DMS53 (cell line): Measurements from ENCODE around the gene PRDM5.
"Not testable (repeated sequence)": the region's sequence is repeated elsewhere in the genome, so short reads cannot be mapped to it uniquely, and the experiment has no call there.

Experiments used
- DNase-seq: peaks from one replicate; lab custom pipeline; 2025; lab: John Stamatoyannopoulos, UW

PRDM5 gene

DNA sequence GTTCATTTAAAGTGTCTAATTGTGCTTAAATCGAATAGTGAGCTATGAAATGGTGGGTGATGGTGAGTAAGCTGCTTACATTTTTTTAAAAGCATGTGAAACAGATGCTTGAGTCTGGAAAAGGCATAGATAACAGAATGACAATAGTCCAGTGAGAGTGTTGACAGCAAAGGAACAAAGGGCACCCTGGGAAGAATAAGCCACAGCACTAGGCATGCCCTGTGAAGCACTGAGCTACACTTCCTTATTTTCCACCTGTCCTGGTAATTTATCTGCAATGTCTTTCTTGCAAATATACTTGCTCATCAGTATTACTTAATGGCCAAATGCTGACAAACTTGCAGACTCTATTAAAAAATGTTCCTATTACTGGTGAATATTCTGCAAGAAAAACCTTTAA, 168.7 kb downstream of the PRDM5 start:
- peak; percentile 59 for DNase-seq

DNA sequence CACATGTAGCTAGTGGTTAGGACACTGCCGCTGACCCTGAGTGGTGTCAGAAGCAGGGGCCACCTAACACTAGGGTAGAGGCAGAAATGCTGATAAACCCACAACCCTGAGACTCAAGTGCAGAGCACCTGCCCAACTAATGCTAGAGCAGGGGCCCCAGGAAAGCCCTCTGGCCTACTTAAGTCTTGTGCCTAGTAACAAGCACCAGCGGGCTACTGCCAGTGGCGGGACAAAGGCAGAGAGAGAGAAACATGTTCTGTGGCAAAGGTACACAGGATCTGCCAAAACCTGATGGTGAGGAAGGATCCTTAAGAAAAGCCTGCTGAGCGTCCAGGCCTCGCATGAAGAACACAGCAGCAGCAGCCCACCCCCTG, 172.4 kb downstream of the PRDM5 start:
- peak; percentile 45 for DNase-seq

DNA sequence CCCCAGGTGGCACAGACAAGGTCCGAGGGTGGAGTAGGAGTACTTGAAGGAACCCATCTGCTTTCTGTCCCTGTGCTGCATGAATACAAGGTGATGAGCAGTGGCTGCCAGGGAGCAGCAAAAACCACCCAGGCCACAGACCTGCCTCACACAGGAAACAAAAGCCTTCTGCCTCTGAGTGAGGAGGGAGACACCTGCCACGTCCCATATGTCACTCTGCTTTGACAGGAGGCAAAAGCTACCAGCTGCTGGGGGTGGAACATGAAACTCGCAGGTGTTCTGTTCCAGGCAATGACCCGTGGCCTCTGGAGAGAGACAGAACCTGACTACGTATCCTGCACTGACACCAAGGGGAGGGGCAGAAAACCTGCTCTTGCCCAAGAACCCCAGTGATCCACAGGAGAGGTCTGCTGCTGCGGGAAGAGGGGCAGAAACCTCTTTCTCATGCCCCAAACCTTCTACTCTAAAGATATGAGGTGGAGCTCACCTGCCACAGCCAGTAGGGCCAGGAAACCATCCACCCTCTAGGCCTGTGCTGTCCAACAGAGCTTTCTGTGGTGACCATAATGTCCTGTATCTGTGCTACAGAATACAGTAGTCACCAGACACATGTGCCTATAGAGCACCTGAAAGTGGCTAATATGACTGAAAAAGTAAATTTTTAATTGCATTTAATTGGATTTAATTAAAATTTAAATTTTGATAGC, 172.9 kb downstream of the PRDM5 start:
- peak; percentile 97 for DNase-seq

- not testable (repeated sequence) for DNase-seq
Measured at GRCh38 chr4:120741636-120742035, 180.9 kb downstream of the PRDM5 start.

DNA sequence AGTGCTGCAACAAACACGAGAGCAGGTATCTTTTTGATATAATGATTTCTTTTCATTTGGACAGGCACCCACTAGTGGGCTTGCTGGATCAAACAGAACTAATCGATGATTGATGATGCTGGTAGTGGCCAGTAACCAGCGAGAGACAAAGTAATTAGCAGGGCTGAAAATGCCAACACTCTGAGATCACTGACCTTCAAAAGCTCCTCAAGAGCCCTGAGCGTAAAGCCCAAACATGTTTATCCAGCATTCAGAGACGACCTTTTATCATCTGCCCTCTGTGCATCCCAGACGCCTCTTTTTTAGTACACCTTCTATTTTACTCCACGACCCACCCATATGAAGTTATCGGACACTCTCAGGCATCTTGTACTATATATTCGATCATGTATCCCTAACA, 186.2 kb downstream of the PRDM5 start:
- no peak for DNase-seq

DNA sequence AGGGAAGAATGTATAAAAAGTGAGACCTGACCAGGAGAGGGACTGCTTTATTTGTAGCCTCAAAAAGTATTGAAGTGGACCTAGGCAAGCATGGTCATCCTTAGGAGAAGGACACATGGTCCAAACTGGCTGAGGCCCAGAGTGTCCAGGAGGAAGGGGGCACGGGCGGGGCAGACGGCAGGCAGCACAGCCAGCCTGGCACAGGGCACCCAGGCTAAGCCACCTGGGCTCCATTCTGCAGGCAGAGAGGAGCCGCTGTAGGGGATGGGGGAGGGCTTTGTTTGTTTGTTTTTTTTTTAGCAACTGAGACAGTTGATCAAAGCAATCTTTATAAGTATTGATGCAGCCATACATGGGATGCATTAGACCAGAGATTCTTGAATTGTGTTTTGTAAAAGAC, 188.6 kb downstream of the PRDM5 start:
- peak; percentile 31 for DNase-seq

GRCh38 chr4:120733054-120733453, 189.5 kb downstream of the PRDM5 start:
- DNase-seq, result no peak

- peak; percentile 39 for DNase-seq
Measured at GRCh38 chr4:120731561-120731960, 191.0 kb downstream of the PRDM5 start.

DNA sequence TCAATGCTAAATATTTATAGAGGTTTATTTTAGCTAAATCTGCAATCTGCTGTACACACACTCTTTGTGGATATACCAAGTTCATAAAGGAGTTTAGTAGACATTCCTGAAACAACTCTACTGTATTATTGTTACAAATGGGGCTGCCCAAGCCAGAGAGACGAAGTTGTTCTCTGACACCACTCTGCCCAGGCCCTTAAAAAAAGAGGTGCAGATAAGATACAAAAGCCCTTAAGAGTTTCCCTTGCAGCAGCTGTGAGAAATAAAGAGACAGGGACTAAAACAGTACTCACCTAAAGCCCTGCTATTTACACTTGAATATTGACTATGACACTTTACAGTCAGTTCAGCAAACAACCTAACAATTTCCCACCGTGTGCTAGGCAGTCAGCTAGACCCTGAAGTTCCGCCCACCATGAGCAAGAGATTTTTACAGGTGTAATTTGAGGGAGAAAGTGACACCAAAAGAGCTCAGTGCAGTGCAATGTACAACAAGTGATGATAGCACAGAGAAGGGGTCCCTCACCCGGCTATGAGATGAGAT, 191.7 kb downstream of the PRDM5 start:
- DNase-seq, result peak; percentile 86

DNA sequence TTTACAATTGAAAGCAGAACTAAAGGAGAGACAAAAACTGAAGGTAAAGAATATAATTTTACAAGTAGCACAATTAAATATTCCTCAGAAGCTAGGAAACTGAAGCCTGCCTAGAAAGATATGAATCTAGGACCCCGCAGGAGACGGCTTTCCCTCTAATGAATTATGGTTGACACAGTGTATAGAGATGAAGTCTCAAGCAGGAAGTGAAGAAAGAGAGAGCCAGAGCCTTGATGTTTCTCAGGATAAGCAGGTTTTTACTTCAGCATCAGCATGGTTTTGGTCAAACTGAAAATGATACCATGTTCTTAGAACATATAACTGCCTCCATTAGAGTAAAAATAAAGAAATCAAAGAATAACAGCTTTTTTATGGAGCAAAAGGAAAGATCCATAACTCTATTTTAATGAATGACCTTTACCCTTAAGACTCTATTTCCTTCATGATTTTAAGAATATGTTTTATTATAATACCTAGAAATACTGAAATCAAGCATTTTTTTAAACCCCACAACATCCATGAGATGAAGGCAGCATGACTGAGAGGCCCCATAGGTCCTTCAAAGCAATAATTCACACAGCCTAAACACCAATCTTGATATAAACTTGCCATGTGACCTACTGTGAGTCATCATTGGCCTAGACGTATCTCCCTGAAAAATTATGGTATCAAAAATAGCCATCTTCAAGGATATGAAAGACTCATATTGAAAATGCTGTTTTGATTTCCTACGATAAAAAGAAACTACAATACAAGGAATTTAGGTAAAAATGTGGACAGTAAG, 193.4 kb downstream of the PRDM5 start:
- DNase-seq, result no peak

DNA sequence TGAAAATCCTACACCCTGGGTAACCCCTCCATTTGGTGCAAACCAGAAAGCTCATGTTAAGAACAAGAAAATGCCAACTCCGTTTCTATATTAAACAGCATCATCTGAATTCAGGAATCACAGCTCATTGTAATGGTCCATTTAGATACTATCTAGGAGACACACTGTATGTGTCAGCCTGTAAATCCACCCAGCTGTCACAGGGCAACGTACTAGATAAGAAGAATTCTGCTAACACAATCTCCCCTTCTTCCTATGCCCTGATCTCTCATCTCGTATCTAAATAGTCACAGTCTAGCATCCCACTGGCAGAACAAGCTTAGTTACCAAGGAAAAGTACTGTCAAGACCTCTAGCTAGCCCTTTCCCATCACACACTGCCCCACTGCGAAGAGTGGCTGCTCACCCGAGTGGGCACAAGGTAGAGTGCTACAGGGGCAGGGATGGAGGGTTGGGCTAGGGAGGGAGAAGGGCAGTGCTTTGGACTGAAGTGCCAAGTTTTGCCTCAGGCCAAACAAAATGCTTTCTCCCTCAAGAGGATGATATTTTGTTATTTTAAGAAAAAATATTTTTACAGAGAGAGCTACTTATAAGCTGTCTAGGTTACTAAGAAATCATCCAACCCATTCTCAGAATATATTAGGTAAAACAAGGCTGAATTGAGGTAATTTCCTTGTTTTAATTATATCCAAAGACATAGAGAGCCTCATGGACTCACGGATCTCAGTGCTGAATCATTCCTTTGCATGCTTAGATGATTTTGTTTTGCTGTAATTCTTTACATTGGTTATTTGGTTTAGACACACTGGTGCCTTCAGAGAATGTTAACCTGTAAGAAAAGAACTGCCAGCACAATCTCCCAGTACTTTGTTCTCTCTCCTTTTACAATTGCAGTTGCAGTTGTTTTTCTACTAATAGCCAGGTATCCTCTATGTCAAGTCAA, 196.6 kb downstream of the PRDM5 start:
- peak; percentile 24 for DNase-seq

DNA sequence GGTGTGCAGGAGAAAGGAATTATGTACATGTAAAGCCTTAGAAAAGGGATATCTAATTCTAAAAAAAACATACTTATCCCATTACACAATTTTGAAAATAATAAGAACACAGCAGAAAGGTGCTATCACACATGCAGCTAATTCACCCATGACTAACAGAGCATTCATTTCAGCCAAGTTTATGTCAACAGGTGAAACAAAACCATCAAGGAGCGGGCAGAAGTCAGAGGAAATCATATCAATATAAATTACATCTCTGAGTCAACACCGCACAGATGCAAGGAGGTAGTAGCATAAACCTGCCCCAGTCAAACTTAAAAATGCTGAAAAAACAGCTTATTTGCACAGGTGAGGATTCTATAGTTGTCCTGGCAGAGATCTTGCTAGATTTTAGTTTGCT, 197.9 kb downstream of the PRDM5 start:
- peak; percentile 59 for DNase-seq

GRCh38 chr4:120723986-120724385, 198.5 kb downstream of the PRDM5 start:
- DNase-seq, result peak; percentile 24

DNA sequence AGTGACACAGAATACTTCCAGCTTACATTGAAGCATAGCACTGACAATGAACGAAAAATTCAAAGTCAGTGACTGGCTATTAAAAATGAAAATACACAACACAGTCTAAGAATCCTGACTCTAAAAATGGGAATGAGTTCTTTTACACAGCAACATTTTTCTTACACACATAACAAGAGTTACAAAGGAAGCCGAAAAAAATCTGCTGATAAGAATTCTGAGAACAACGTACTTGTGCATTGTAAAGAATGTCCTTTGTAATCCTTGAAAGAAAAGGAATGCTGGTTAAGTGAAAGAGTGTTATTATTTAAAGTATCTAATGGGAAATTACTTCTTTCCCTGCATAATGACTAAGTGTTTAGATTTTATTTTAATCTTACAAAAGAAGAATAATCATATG, 199.4 kb downstream of the PRDM5 start:
- no peak for DNase-seq

GRCh38 chr4:120722655-120723054, 199.9 kb downstream of the PRDM5 start:
- no peak for DNase-seq

DNA sequence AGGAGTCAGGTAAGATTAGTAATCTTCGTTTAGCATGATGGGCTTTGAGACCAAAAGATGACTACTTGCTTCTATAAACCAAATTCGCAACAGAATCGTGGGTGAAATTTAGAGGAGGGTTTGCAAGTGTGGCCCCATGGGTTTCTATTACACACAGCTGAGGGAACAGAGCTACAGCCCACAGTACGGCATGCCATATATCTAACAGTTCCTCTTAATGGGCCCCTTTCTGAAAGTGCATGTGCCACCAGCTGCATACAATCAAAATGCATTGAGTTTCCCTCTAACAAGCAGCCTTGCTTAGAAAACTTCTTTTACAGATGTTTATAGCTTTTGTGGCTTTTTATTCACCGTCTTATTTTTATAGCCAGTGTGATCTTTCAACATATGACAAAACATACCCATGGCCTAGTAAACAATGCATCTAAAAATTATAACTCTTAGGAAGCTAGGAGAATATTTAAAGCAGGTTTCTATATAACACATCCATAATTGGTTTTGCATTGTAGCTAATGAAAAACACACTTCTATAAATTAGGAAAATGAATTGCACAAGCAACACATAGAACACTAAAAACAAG, 202.1 kb downstream of the PRDM5 start:
- no peak for DNase-seq

DNA sequence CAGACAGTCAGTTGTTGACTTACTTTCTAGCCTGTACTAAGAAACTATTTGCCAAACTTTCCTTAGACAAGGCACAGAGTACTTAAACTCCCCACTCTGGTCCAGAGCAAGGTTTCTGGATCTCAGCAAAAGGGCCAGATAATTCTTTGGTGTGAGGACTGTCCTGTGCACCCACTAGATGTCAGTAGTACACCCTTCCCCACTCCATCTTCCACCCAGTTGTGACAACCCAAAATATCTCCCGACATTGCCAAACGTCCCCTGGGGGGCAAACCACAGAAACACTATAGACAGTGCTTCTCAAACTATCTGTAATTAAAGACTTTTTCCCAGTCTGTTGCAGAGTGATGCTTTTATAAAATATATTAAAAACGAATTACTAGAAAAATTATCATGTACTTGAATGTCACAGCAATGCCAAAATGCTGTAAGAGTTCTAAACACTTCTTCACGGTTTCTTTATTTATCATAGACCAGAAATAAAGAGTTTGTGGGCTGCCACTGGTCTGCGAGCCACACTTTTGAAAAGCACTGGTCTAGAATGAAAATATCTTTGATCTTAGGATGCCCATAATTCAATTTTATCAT, 203.5 kb downstream of the PRDM5 start:
- DNase-seq, result peak; percentile 63

GRCh38 chr4:120716346-120716745, 206.2 kb downstream of the PRDM5 start:
- no peak for DNase-seq

GRCh38 chr4:120714417-120715010, 208.0 kb downstream of the PRDM5 start:
- no peak for DNase-seq

DNA sequence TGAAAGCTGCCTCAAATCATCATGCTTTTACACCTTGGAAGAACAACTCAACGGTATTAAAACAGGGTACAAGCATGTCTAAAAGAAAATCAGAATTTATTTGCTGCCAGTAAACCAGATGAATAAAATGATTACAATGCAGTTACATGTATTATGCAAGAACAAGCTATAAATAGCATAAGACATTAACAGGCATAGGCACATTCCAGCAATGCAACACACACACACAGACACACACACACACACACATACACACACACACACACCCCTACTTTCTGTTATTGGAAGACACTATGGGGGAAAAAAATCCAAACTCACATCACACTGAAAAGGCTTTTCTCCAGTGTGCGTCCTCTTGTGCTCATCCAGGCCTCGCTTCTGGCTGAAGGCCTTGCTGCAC, 212.5 kb downstream of the PRDM5 start:
- DNase-seq, result no peak

- DNase-seq, result no peak
Measured at GRCh38 chr4:120704538-120704937, 218.0 kb downstream of the PRDM5 start.
